ENCODE results near the gene MOB3C.
A peak's percentile ranks its signal among the peaks of the same experiment; 100 is the strongest.

MOB3C gene

GRCh38 chr1:46637444-46638083 lies 21.0 kb upstream of the MOB3C start:
- no peak for DNase-seq

- no peak for DNase-seq
Measured at GRCh38 chr1:46635205-46635604, 18.6 kb upstream of the MOB3C start.

- DNase-seq, result no peak
Measured at GRCh38 chr1:46630719-46631118, 14.1 kb upstream of the MOB3C start.

GRCh38 chr1:46623743-46624644 lies 7.4 kb upstream of the MOB3C start:
- DNase-seq, result no peak

- DNase-seq, result no peak
Measured at GRCh38 chr1:46622344-46622743, 5.7 kb upstream of the MOB3C start.

GRCh38 chr1:46621930-46622329 lies 5.3 kb upstream of the MOB3C start:
- no peak for DNase-seq

GRCh38 chr1:46619656-46620258 lies 3.1 kb upstream of the MOB3C start:
- no peak for DNase-seq

- DNase-seq, result no peak
Measured at GRCh38 chr1:46618754-46619415, 2.3 kb upstream of the MOB3C start.

GRCh38 chr1:46617833-46618232 lies 1.2 kb upstream of the MOB3C start:
- no peak for DNase-seq

- DNase-seq, result no peak
Measured at GRCh38 chr1:46617108-46617800, 643 bp upstream of the MOB3C start.

GRCh38 chr1:46615735-46616134 lies 876 bp downstream of the MOB3C start:
- DNase-seq, result no peak

GRCh38 chr1:46615088-46615487 lies 1.5 kb downstream of the MOB3C start:
- no peak for DNase-seq

GRCh38 chr1:46614604-46614984 lies 2.0 kb downstream of the MOB3C start:
- DNase-seq, result no peak

GRCh38 chr1:46613661-46614603 lies 2.7 kb downstream of the MOB3C start:
- peak in 1 of 2 experiments; percentile 14 for DNase-seq

- no peak for DNase-seq
Measured at GRCh38 chr1:46612937-46613660, 3.5 kb downstream of the MOB3C start.

- no peak for DNase-seq
Measured at GRCh38 chr1:46611691-46612221, 4.9 kb downstream of the MOB3C start.

GRCh38 chr1:46607345-46608130 lies 9.1 kb downstream of the MOB3C start:
- no peak for DNase-seq

GRCh38 chr1:46606255-46606965 lies 10.2 kb downstream of the MOB3C start:
- DNase-seq, result no peak

GRCh38 chr1:46605232-46605631 lies 11.4 kb downstream of the MOB3C start:
- DNase-seq, result no peak

Data from SHP77 (cell line).